GM19351 (cell line): ENCODE measurements around the gene ATXN7.

ENCODE experiments used
- ATAC-seq: cut with Tn5 transposase; IDR thresholded peaks from one replicate; pipeline ENCODE4 v1.9.1; 2021; ENCODE audit warnings: mild to moderate bottlenecking, moderate library complexity; ENCODE audit not compliant: unreplicated experiment

ATXN7 gene

DNA sequence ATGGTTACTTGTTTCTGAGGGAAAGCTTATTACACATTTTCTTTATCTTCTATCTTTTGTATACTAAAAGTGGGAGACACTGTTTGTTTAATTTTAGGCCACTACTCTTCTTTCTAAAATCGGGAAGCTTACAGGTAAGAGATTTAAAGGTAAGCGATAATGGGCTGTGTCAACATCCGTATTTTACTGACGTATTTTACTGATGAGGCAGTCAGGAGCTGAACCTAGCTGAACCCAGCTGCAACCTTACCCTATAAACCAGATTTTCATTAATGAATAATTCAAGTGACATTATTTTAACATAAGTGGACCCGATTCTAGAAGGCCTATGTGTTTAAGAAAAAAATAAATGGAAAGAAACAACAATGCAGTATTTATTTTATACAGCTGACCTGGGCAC is 146.5 kb downstream of the ATXN7 start:
- no peak for ATAC-seq

GRCh38 chr3:64011685-64012084 is 148.0 kb downstream of the ATXN7 start:
- ATAC-seq: no peak

GRCh38 chr3:64016941-64017620 is 153.4 kb downstream of the ATXN7 start:
- ATAC-seq: no peak

DNA sequence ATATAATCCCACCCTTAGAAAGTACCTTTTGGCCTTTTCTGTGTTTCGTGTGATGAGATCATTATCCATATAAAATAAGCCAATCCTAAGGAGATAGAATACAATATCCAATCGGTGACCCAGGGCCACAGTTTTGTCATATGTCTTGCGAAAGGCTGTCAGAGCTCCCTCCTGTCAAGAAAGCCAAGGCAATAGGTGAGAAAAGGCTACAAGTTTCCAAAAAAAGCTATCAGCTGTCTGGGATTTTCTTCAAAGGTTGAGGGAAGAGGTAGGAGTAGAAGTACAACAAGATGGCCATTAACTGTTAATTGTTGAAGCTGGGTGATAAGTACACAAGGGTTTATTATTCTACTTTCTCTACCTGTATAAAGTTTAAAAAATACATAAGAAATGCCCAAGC is 155.6 kb downstream of the ATXN7 start:
- ATAC-seq: no peak

- ATAC-seq: no peak
Observed at GRCh38 chr3:64019879-64020278, 156.2 kb downstream of the ATXN7 start.

- no peak for ATAC-seq
Observed at GRCh38 chr3:64021922-64022321, 158.3 kb downstream of the ATXN7 start.

DNA sequence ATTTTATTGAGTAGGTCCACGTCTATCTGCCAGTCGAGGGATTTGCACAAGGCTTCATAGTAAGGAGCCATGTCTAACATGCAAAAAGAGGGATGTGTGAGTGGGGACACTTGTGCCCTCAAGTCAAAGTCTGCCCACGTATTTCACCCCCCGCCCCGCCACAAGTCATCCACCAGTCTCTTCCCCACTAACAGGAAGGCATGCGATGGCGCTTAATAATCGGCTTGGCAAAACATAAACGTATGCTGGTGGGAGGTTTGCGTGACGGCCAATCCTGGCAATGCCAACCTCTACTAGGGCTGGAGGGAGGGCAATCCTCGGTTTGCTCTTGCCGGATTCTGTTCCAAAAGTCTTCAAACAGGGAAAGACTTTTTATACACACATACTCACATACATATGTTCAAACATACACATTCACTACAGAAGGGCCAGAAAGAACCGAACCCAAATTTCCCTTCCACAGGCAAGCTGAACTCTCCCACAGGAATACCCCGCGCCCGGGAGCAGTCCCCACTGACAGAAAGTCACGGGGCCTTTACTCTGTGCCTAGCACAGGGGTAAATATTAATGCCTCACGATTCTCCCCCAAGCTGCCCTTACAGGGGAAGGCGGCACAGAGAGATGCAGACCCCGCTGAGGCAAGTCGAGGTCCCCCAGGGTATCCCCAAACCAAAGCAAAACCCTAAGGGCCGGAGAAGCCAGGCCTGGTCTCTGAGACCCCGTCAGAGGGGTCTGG is 159.0 kb downstream of the ATXN7 start:
- ATAC-seq: peak; percentile 7

DNA sequence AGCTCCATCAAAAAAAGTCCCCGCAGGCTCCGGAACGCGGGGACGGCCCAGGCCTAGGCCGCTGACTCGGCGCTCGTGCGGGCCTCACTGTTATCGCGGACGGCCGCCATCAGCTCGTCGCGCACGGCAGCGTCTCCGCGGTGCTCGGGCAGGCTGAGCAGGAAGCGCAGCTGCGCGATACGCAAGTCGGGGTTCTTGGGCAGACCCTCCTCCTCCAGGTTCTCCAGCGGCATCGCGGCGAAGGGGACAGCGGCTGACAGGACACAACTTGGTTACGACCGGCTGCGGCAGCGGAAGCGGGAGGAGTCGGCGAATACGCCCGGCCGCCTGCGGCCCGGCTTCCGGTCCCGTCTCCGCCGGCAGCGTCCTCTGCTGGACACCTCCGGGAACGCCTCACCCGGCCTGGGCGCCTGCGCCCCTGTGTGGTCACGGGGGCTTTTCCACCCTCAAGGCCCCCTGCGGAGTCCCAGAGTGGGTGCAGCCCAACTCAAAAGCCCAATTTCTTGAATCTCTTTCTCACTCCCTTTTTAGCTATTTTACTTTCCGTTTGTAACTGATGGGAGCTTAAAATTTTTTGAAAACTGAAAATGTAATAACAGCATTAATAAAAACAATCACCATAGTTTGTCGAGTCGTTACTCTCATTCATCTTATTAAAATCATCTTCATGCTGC is 159.7 kb downstream of the ATXN7 start, which contains the start of gene PSMD6:
Gene PSMD6, minus strand, starts transcription at position 308 of the 674 bp plus-strand sequence. Its CDS starts 75 bp downstream, at position 233.
- ATAC-seq: peak; percentile 95

DNA sequence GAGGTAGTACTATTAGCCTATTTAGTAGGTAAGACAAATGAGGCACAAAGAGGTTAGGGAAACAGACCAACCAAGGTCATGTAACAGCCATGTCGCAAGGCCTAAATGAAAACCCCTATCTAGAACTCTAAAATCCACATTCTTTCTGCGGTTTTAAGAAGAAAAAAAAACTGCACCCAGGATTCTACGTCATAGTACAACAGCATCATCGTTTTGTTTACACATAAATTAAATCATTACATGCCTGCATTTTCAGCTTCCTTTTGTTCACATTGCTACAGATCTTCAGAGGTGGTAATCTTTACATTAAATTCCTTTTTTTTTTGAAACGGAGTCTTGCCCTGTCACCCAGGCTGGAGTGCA is 160.2 kb downstream of the ATXN7 start:
- no peak for ATAC-seq

GRCh38 chr3:64026346-64026745 is 162.7 kb downstream of the ATXN7 start:
- ATAC-seq: peak; percentile 17

- no peak for ATAC-seq
Observed at GRCh38 chr3:64027658-64028057, 164.0 kb downstream of the ATXN7 start.

DNA sequence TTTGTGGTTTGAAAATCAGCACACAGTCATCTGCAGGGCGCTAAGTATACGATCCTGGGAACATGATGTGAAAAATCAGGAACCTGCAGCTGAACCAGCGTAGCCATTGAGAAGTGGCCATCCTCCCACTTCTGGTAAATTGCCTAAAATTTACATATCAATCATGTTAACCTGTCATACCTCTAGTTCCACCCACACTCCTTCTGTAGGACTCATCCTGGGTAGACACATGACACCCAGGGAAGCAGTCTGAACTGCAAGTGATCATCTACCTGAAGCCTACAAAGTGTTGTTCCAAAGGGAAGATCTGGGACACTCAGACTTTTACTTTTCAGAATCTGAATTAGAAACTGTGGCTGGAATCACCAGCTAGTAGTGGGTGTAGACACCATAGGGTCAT is 165.1 kb downstream of the ATXN7 start:
- ATAC-seq: no peak

DNA sequence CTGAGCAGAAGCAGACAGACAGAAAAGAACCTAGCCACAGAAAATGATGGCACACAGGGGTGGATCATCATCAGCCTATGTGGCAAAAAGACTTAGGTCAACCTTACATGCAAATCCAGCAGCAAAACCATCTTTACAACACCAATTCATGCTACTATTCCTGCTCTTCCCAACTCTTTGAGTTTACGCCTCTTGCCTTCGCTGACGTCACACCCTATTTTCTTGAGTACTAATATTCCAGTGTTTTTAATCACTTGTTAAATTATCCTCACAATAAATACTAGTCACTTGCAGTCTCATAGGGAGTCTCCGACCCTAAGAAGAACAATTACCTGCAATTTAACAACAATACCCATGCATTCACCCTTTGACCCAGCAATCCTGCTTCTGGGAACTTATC is 165.6 kb downstream of the ATXN7 start:
- ATAC-seq: no peak

DNA sequence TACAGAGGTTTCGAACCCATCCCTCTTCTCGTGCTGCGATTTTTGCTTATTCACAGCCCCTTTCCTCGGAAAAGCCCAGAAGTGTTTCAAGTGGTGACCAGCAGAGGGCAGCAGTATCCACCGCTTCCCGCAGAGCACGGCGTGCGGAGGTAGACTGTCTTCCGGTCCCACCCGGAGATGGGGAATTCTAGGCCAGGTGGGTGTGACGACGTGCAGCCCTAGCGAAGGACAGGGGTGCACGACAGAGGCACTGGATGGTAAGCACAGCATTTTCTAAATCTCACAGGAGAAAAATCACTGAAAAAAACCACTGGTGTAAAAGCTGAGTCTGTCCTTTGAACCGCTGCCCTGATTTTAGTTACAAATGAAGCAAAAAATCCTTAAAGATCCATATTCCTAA is 167.1 kb downstream of the ATXN7 start:
- ATAC-seq: peak; percentile 92

GRCh38 chr3:64031540-64032508 is 168.2 kb downstream of the ATXN7 start:
- ATAC-seq: no peak

DNA sequence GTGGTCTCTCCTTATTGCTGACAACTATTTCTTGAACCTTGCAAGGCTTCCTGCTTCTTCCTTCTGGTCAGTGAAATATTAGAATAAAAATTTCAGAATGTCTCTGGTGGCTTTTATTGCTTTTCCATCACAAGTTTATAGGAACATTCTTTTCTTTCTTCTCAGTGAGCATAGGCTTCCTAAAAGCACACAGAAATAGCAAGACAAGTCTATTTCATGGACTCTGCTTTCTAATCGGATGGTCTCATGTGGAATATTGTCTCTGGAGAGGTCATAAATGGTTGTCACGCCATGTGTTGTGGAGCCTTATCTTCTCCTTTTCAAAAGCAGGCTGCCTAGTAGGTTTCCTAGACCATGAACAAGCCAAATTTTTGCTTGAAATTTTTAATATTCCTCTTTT is 169.4 kb downstream of the ATXN7 start:
- no peak for ATAC-seq

- ATAC-seq: no peak
Observed at GRCh38 chr3:64037084-64037483, 173.4 kb downstream of the ATXN7 start.

DNA sequence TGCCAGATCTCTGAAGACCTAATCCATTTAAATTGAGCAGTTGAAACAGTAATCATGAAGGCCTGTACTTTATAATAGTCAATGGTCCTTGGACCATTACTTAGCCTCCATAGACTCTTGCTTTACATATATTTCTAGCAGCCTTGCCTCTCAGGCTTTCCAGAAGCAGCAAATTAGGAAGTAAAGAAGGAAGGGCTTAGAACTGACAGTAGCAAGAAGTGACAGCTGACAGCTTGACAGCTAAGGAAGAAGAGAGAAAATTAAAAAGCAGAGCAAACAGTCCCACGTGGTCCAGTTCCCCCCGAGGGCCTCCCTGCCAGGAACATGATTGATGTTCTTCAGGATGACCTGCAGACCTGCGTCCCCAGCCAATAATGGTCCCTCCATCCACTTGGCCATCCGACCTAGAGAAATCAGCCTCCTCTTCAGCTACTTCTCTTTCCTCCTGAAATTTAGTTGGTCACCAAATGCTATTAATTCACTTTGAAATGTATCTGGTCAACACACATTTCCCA is 174.6 kb downstream of the ATXN7 start:
- no peak for ATAC-seq

DNA sequence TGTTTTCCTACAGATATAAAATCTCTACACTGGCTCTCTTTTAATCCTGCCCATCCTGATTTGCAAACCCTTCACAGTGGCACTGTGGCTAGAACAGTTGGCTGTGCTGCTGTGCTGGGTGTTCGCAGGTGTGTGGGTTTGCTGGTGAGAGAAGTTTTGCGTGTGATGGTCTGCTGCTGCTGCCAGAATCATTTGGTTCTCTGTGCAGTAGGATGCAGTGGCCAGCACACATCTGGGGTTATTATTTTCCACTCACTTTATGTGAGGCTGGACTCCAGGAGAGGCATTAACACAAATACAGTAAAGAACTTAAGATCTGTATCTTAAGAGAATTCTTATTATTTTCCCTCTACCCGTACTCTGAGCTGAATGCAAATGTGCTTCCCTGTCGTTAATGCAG is 175.7 kb downstream of the ATXN7 start:
- ATAC-seq: no peak

- ATAC-seq: no peak
Observed at GRCh38 chr3:64039981-64040733, 176.5 kb downstream of the ATXN7 start.
